Germinal center (tissue), 1 donor: ENCODE measurements around the gene TUBA1C.
A peak's percentile ranks its signal among the peaks of the same experiment; 100 is the strongest.

ENCODE experiments used
- DNase-seq: peaks from one replicate; pipeline ENCODE4 v3.0.0; 2012; ENCODE audit warnings: mixed read lengths, low spot score

TUBA1C gene

GRCh38 chr12:49283541-49284429, 18.9 kb downstream of the TUBA1C start:
- DNase-seq = no peak

GRCh38 chr12:49284672-49285071, 19.8 kb downstream of the TUBA1C start:
- DNase-seq = no peak

GRCh38 chr12:49287876-49288275, 23.0 kb downstream of the TUBA1C start:
- no peak for DNase-seq

GRCh38 chr12:49288412-49288853, 23.6 kb downstream of the TUBA1C start:
- peak; percentile 77 for DNase-seq

GRCh38 chr12:49288922-49289555, 24.2 kb downstream of the TUBA1C start:
- DNase-seq = no peak

GRCh38 chr12:49292729-49293055, 27.8 kb downstream of the TUBA1C start:
- DNase-seq = no peak

- no peak for DNase-seq
Measured at GRCh38 chr12:49293056-49293956, 28.4 kb downstream of the TUBA1C start.

GRCh38 chr12:49294086-49294803, 29.4 kb downstream of the TUBA1C start:
- DNase-seq = no peak

- no peak for DNase-seq
Measured at GRCh38 chr12:49294804-49295081, 29.9 kb downstream of the TUBA1C start.

- DNase-seq = no peak
Measured at GRCh38 chr12:49295082-49295936, 30.4 kb downstream of the TUBA1C start, which contains the start of gene PRPH. TSS of gene PRPH (plus strand) at chr12:49295147. CDS start at chr12:49295201, 54 bp downstream.

GRCh38 chr12:49296034-49296835, 31.4 kb downstream of the TUBA1C start:
- peak; percentile 91 for DNase-seq

- DNase-seq = peak; percentile 58
Measured at GRCh38 chr12:49296836-49297694, 32.2 kb downstream of the TUBA1C start.

GRCh38 chr12:49297695-49298060, 32.8 kb downstream of the TUBA1C start:
- DNase-seq = no peak

- DNase-seq = no peak
Measured at GRCh38 chr12:49298160-49298559, 33.3 kb downstream of the TUBA1C start.

GRCh38 chr12:49301760-49302159, 36.9 kb downstream of the TUBA1C start:
- DNase-seq = no peak

GRCh38 chr12:49304161-49304560, 39.3 kb downstream of the TUBA1C start:
- DNase-seq = no peak

- DNase-seq = no peak
Measured at GRCh38 chr12:49305762-49306510, 41.1 kb downstream of the TUBA1C start.

GRCh38 chr12:49309386-49309785, 44.5 kb downstream of the TUBA1C start:
- DNase-seq = no peak
